Activated CD4-positive, alpha-beta memory T cell treated with anti-CD3 and anti-CD28 coated beads, Interleukin-2, amount 10 ng/mL, durations not matched to agents 7 days and 5 days (primary cell): ENCODE data around the gene ZNF417. TPM values are rescaled to one million over a fixed set of nuclear protein-coding genes. Genes with fewer than 3 reads are reported as not detected.
A peak's percentile ranks its signal among the peaks of the same experiment; 100 is the strongest.
"Not testable (repeated sequence)": the region's sequence is repeated elsewhere in the genome, so short reads cannot be mapped to it uniquely, and the experiment has no call there.

ENCODE experiments used
- CTCF ChIA-PET: fragments of 350-600 bp; sonication (Branson Sonifier 250); formaldehyde crosslinking; loops from one replicate; lab custom pipeline; 2021; ENCODE audit warnings: antibody characterized with exemption, inconsistent platforms; lab: Charles Lee
- POLR2A ChIA-PET: fragments of 350-600 bp; sonication (Branson Sonifier 250); formaldehyde crosslinking; loops from one replicate; lab custom pipeline; 2021; ENCODE audit warnings: antibody characterized with exemption; lab: Charles Lee
- DNase-seq: peaks from one replicate; pipeline ENCODE4 v3.0.0-alpha.2; 2020
- H3K27ac Mint-ChIP-seq: one replicate; pipeline ENCODE4 v1.8.0; 2021; ENCODE audit warnings: mild to moderate bottlenecking, mixed read lengths
- H3K27me3 Mint-ChIP-seq: one replicate; pipeline ENCODE4 v1.8.0; 2021; ENCODE audit warnings: mixed read lengths
- H3K36me3 Mint-ChIP-seq: one replicate; pipeline ENCODE4 v1.8.0; 2021; ENCODE audit warnings: low read depth, mixed read lengths
- H3K4me1 Mint-ChIP-seq: one replicate; pipeline ENCODE4 v1.8.0; 2021; ENCODE audit warnings: mixed read lengths
- H3K4me3 Mint-ChIP-seq: one replicate; pipeline ENCODE4 v1.8.0; 2021; ENCODE audit warnings: mild to moderate bottlenecking, mixed read lengths
- H3K9me3 Mint-ChIP-seq: one replicate; pipeline ENCODE4 v1.8.0; 2021; ENCODE audit warnings: mixed read lengths
- total RNA-seq, 2 experiments: library from RNA; stranded (reverse); gene quantifications; one replicate each; pipeline ENCODE4 v1.2.3, GENCODE V29; 2021

ZNF417 gene
- 10 to 100 TPM; 16.7 to 20.1 TPM for total RNA-seq

DNA sequence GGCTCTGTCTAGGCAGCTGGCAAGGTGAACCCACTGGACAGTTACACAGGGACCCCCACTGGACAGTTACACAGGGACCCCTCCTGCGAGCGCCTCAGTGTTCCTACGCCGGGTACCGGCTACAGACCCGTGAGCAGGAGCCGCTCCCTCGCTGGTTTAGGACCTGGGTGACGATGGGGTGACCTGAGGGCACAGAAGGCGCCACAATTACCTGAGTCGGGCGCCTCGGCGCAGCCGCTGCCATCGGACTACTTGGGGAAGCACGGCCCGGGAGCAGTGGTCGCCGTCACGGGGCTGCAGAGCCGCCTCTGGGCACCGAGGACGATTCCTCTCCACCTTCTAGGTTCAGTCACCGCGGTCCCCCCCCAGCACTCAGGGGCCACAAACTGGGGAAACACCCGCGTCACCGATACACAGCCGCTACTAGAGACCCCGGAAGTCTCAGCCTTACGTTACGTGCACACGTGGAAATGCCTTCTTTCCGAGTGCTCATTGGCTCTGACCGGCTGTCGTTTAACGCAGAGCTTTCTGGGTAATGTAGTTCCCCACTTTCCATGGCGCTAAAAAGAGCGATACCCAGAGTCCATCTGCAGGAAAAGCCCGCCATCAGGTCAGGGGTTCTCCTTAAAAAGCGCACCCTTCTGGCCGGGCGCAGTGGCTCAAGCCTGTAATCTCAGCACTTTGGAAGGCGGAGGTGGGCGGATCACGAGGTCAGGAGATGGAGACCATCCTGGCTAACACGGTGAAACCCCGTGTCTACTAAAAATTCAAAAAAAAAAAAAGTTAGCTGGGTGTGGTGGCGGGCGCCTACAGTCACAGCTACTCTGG, at the start of gene ZNF417:
ZNF417 (minus strand) TSS at position 425 of the 828 bp plus-strand sequence; CDS start at position 244, 181 bp downstream.
- POLR2A ChIA-PET, result interaction anchor here (0.6 to 1.9 kb wide), 12 partner anchors 18 to 527 kb away, joined by 3 to 17 read pairs (median 5); partner anchors contain the start of genes ZNF418, ZNF544, ZNF548 and ZNF587
- Mint-ChIP-seq H3K9me3 (peaks cover 50% of the 10 kb centered on the region), H3K4me3 (peak within 1 kb of the TSS; percentile 89)

DNA sequence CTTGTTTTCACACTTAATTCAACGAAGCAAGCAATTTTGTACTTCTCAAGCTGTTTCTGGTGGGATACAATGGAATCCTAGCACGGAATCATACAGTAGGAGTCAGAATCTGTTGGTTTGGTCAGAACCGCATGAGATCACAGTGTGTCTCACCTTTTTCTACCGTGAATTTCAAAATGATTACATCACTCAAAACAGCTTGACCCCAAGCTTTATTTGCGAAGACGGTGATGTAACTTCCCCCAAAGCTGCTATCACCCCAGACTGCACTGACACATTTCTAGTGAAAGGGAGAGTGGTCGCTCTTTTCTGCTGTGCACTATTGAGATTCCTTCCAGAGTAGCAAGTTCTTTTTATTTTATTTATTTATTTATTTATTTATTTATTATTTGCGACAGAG, 48.4 kb upstream of the ZNF417 start:
- no peak overlapping the region for H3K4me3 Mint-ChIP-seq
- DNase-seq, result no peak
- H3K9me3 Mint-ChIP-seq, result peaks cover 43% of the 10 kb centered on the region
- ChIA-PET CTCF (no interaction called here), POLR2A (no interaction called here)
- H3K36me3 Mint-ChIP-seq, result peaks cover 5% of the 10 kb centered on the region
- H3K27me3 Mint-ChIP-seq, result no peaks in the 10 kb centered on the region
- no peaks in the 10 kb centered on the region for H3K4me1 Mint-ChIP-seq
- no peak overlapping the region for H3K27ac Mint-ChIP-seq

More for the DNA sequence above, at the start of gene ZNF417:
- CTCF ChIA-PET, result interaction anchor here (0.9 to 1.3 kb wide), 3 partner anchors 9 to 598 kb away, joined by 3 read pairs; no protein-coding TSS in a partner anchor
- Mint-ChIP-seq H3K27ac (peak within 1 kb of the TSS; percentile 92), H3K36me3 (peaks cover 68% of the 10 kb centered on the region), H3K4me1 (peaks cover 31% of the 10 kb centered on the region)
- peak; percentile 86 for DNase-seq
- H3K27me3 Mint-ChIP-seq, result not testable (repeated sequence)

- DNase-seq, result no peak
- H3K4me1 Mint-ChIP-seq, result no peaks in the 10 kb centered on the region
- ChIA-PET POLR2A (no interaction called here), CTCF (no interaction called here)
- no peak overlapping the region for H3K4me3 Mint-ChIP-seq
- no peaks in the 10 kb centered on the region for H3K27me3 Mint-ChIP-seq
- no peak overlapping the region for H3K27ac Mint-ChIP-seq
- peaks cover 5% of the 10 kb centered on the region for H3K36me3 Mint-ChIP-seq
- H3K9me3 Mint-ChIP-seq, result peaks cover 41% of the 10 kb centered on the region
Measured at GRCh38 chr19:57961785-57962184, 45.4 kb upstream of the ZNF417 start.

DNA sequence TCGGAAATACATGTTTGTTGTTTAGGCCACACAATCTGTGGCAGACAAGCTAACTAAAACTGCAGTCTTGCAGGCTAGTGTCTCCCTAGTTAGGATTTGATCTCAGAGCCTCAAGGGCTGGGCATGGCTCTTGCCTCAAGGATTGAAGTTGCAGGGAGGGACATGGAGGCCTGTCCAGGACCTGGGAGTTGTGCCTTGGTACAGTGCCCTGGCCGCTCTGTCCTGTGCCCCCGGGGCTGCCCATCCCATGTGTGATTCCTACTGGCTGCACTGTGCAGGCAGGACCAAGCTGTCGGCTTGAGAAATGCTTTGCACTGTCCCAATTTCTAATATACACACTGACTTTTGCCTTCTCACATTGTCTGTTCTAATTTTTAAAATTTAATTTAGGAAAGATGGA, 38.6 kb upstream of the ZNF417 start:
- H3K27ac Mint-ChIP-seq, result no peak overlapping the region
- POLR2A ChIA-PET, result no interaction called here
- no peaks in the 10 kb centered on the region for H3K27me3 Mint-ChIP-seq
- CTCF ChIA-PET, result no interaction called here
- DNase-seq, result no peak
- H3K36me3 Mint-ChIP-seq, result peaks cover 4% of the 10 kb centered on the region
- peaks cover 40% of the 10 kb centered on the region for H3K9me3 Mint-ChIP-seq
- no peaks in the 10 kb centered on the region for H3K4me1 Mint-ChIP-seq
- H3K4me3 Mint-ChIP-seq, result no peak overlapping the region

DNA sequence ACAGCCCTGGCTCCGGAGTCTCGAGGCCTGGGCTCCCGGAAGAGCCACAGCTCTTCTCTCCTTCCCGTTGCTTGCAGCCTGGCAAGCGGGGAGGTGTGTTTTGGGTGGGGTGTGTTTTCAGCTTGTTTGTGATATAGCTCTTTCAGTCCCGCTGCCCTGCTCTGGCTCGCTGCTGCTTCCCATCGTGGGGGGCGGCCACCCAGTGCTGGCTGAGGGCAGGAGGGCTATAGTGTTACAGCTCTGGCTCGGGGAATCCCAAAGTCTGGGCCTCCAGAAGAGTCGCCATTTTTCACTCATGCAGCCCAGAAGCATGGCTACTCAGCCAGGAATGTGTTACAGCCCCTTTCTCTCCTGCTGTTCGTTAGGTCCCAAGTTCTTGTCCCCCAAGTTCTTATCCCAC, 33.3 kb upstream of the ZNF417 start:
- Mint-ChIP-seq H3K27me3 (no peaks in the 10 kb centered on the region), H3K27ac (no peak overlapping the region), H3K36me3 (peaks cover 25% of the 10 kb centered on the region), H3K4me3 (no peak overlapping the region), H3K9me3 (peaks cover 44% of the 10 kb centered on the region), H3K4me1 (peaks cover 20% of the 10 kb centered on the region)
- CTCF ChIA-PET, result no interaction called here
- no peak for DNase-seq
- POLR2A ChIA-PET, result interaction anchor here (0.9 kb wide), 1 partner anchor 33 kb away, joined by 3 read pairs; no protein-coding TSS in a partner anchor

DNA sequence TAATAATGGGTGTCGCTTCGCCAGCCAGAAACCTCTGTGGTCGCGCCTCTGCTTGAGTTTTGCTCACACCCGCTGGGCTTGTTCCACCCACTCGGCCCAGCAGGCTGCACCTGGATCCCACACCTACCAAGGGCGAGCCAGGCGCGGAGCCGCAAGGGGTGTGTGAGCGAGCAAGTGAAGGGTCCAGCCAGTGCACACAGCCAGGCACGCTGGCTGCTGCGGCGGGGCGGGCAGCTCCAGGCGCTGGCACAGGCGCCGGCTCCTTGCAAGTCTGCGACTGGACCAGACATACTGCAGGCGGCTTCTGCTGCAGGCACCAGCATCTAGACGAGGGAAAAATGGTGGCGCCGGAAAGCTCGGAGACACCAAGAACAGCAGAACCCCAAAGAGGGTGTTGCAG, 32.9 kb upstream of the ZNF417 start:
- peaks cover 44% of the 10 kb centered on the region for H3K9me3 Mint-ChIP-seq
- no peak overlapping the region for H3K27ac Mint-ChIP-seq
- CTCF ChIA-PET, result no interaction called here
- H3K4me1 Mint-ChIP-seq, result peaks cover 20% of the 10 kb centered on the region
- no peak for DNase-seq
- no peak overlapping the region for H3K4me3 Mint-ChIP-seq
- no peaks in the 10 kb centered on the region for H3K27me3 Mint-ChIP-seq
- POLR2A ChIA-PET, result interaction anchor here (0.9 kb wide), 1 partner anchor 32 kb away, joined by 3 read pairs; no protein-coding TSS in a partner anchor
- H3K36me3 Mint-ChIP-seq, result peaks cover 29% of the 10 kb centered on the region

DNA sequence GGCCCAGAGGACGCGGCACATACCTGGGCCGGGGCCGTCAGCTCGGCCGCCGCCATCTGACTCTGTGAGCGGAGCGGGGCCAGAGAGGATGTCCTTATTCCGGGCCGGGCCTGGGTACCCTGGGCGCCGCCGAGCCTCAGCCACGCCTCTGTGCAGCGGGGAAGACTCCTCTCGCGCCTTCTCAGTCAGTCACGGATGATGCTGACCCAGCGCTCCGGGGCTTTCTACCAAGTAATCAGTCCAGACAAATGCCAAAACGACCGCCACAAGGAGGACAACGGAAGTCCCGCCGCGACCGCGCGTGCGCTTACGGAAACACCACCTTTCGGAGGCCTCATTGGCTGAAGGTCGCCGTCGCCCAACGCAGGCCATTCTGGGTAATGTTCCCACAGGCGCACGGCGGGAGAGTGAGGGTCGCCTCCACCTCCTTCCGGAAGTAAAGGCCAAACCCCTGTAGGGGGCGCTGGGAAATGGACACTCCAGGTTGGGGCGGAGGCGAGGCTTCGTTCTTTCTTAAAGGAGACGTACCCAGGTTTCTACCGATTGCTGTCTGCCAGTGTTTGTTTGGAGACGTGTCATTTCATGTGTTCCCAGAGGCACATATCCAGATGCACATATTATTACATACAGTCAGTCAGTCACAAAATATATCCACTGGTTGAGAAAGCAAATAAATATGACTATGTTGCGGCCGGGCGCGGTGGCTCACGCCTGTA, 31.2 kb upstream of the ZNF417 start, which contains the start of gene ZNF256:
ZNF256 (minus strand) TSS at position 288 of the 716 bp plus-strand sequence; CDS start at position 56, 232 bp downstream.
- CTCF ChIA-PET, result interaction anchor here (0.7 kb wide), 2 partner anchors 209 to 823 kb away, joined by 3 read pairs; no protein-coding TSS in a partner anchor
- POLR2A ChIA-PET, result interaction anchor here (1.0 kb wide), 1 partner anchor 55 kb away, joined by 4 read pairs; the partner anchor contains the start of gene ZNF606

GRCh38 chr19:57947088-57947418, 30.7 kb upstream of the ZNF417 start:
- H3K27ac Mint-ChIP-seq, result peak overlapping the region; percentile 85
- no peak for DNase-seq
- peak overlapping the region; percentile 93 for H3K4me3 Mint-ChIP-seq
- peaks cover 56% of the 10 kb centered on the region for H3K9me3 Mint-ChIP-seq
- no peaks in the 10 kb centered on the region for H3K27me3 Mint-ChIP-seq
- peaks cover 51% of the 10 kb centered on the region for H3K36me3 Mint-ChIP-seq
- CTCF ChIA-PET, result no interaction called here
- H3K4me1 Mint-ChIP-seq, result peaks cover 20% of the 10 kb centered on the region
- POLR2A ChIA-PET, result interaction anchor here (1.0 kb wide), 1 partner anchor 56 kb away, joined by 4 read pairs; the partner anchor contains the start of gene ZNF606

More for the DNA sequence above, 31.2 kb upstream of the ZNF417 start, which contains the start of gene ZNF256:
- peak; percentile 90 for DNase-seq
- H3K4me3 Mint-ChIP-seq, result peak within 1 kb of the TSS; percentile 93
- no peaks in the 10 kb centered on the region for H3K27me3 Mint-ChIP-seq
- peaks cover 46% of the 10 kb centered on the region for H3K36me3 Mint-ChIP-seq
- H3K4me1 Mint-ChIP-seq, result peaks cover 20% of the 10 kb centered on the region
- H3K9me3 Mint-ChIP-seq, result peaks cover 52% of the 10 kb centered on the region
- peak within 1 kb of the TSS; percentile 85 for H3K27ac Mint-ChIP-seq

DNA sequence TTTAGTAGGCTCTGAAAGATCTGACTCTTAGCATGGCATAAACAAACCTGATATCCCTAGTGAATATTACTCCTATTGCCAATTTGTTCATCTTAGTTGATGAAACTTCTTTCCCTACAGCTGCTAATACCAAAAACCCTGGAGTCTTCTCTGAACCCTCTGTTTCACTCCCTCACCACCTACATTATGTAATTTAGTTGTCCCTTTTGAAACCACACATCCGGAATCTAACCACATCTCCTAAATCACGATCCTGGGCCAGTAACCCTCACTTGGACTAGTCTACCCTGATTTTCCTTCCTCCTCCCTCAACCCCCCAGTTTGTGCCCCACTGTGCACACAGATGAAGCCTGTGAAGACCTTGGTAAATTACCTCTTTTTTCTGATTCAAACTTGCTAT, 29.9 kb upstream of the ZNF417 start:
- peaks cover 20% of the 10 kb centered on the region for H3K4me1 Mint-ChIP-seq
- no peak overlapping the region for H3K27ac Mint-ChIP-seq
- DNase-seq, result no peak
- peak overlapping the region; percentile 93 for H3K4me3 Mint-ChIP-seq
- H3K36me3 Mint-ChIP-seq, result peaks cover 59% of the 10 kb centered on the region
- ChIA-PET CTCF (no interaction called here), POLR2A (no interaction called here)
- no peaks in the 10 kb centered on the region for H3K27me3 Mint-ChIP-seq
- peaks cover 60% of the 10 kb centered on the region for H3K9me3 Mint-ChIP-seq

GRCh38 chr19:57941593-57941992, 25.2 kb upstream of the ZNF417 start:
- H3K4me1 Mint-ChIP-seq, result peaks cover 10% of the 10 kb centered on the region
- POLR2A ChIA-PET, result no interaction called here
- H3K9me3 Mint-ChIP-seq, result peaks cover 68% of the 10 kb centered on the region

GRCh38 chr19:57935731-57936130, 19.3 kb upstream of the ZNF417 start:
- POLR2A ChIA-PET, result interaction anchor here (1.9 kb wide), 1 partner anchor 20 kb away, joined by 8 read pairs; the partner anchor contains the start of gene ZNF417

More at GRCh38 chr19:57941593-57941992, 25.2 kb upstream of the ZNF417 start:
- no peak for DNase-seq
- H3K4me3 Mint-ChIP-seq, result no peak overlapping the region
- CTCF ChIA-PET, result no interaction called here
- H3K27ac Mint-ChIP-seq, result no peak overlapping the region
- H3K27me3 Mint-ChIP-seq, result no peaks in the 10 kb centered on the region
- H3K36me3 Mint-ChIP-seq, result peaks cover 78% of the 10 kb centered on the region

GRCh38 chr19:57934820-57935665, 18.7 kb upstream of the ZNF417 start, which contains the start of gene ZNF418:
Gene ZNF418 (minus strand): TSS chr19:57935402. CDS start chr19:57933822, 1,580 bp downstream.
- no peaks in the 10 kb centered on the region for H3K27me3 Mint-ChIP-seq
- peak within 1 kb of the TSS; percentile 76 for H3K4me3 Mint-ChIP-seq
- H3K36me3 Mint-ChIP-seq, result peaks cover 56% of the 10 kb centered on the region
- peaks cover 10% of the 10 kb centered on the region for H3K4me1 Mint-ChIP-seq
- POLR2A ChIA-PET, result interaction anchor here (1.9 kb wide), 1 partner anchor 19 kb away, joined by 8 read pairs; the partner anchor contains the start of gene ZNF417
- H3K27ac Mint-ChIP-seq, result no peak within 1 kb of the TSS
- H3K9me3 Mint-ChIP-seq, result peaks cover 54% of the 10 kb centered on the region
- CTCF ChIA-PET, result no interaction called here
- peak; percentile 51 for DNase-seq

More at GRCh38 chr19:57935731-57936130, 19.3 kb upstream of the ZNF417 start:
- CTCF ChIA-PET, result interaction anchor here (0.5 kb wide), 1 partner anchor 110 kb away, joined by 3 read pairs; no protein-coding TSS in a partner anchor
- Mint-ChIP-seq H3K27me3 (no peaks in the 10 kb centered on the region), H3K9me3 (peaks cover 53% of the 10 kb centered on the region), H3K27ac (no peak overlapping the region), H3K4me1 (peaks cover 10% of the 10 kb centered on the region), H3K36me3 (peaks cover 58% of the 10 kb centered on the region), H3K4me3 (no peak overlapping the region)
- no peak for DNase-seq
